ENCODE data around the gene LGALS13. TPM values are rescaled to one million over a fixed set of nuclear protein-coding genes. Genes with fewer than 3 reads are reported as not detected.
"Not testable (repeated sequence)": the region's sequence is repeated elsewhere in the genome, so short reads cannot be mapped to it uniquely, and the experiment has no call there.

The LGALS13 gene
- total RNA-seq, 1 experiment from 2014 or later, result not detected

GRCh38 chr19:39596911-39597310 lies 5.4 kb upstream of the LGALS13 start:
- Histone ChIP-seq H3K27me3 (peaks cover 7% of the 10 kb centered on the region; the same call in 1 of the 2 replicates), H3K4me3 (no peak overlapping the region), H3K36me3 (no peaks in the 10 kb centered on the region), H3K9me3 (no peaks in the 10 kb centered on the region)
- DNase-seq, result no peak

- Histone ChIP-seq H3K4me3 (no peak overlapping the region), H3K27me3 (peaks cover 7% of the 10 kb centered on the region; the same call in 1 of the 2 replicates), H3K36me3 (no peaks in the 10 kb centered on the region), H3K9me3 (no peaks in the 10 kb centered on the region)
- DNase-seq, result peak; percentile 19
These were observed 3.2 kb upstream of the LGALS13 start for GRCh38 chr19:39599116-39599515.

GRCh38 chr19:39603825-39604224 lies 1.5 kb downstream of the LGALS13 start:
- no peaks in the 10 kb centered on the region for H3K9me3 ChIP-seq
- peaks cover 19% of the 10 kb centered on the region for H3K27me3 ChIP-seq
- H3K36me3 ChIP-seq, result no peaks in the 10 kb centered on the region
- no peak overlapping the region for H3K4me3 ChIP-seq
- no peak for DNase-seq

DNA sequence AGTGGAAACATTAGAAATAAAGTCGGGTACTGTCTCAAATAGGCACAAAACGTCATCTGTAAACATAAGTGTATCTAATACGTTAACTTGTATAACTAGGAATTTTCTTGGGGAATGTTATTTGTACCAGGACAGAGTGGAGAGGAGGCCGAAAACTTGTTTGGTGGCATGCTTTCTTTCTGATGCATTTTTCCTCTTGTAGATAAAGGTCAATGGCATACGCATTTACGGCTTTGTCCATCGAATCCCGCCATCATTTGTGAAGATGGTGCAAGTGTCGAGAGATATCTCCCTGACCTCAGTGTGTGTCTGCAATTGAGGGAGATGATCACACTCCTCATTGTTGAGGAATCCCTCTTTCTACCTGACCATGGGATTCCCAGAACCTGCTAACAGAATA lies 4.7 kb downstream of the LGALS13 start:
- Histone ChIP-seq H3K36me3 (no peaks in the 10 kb centered on the region), H3K9me3 (no peaks in the 10 kb centered on the region), H3K27me3 (peaks cover 19% of the 10 kb centered on the region), H3K4me3 (no peak overlapping the region)
- DNase-seq, result no peak

GRCh38 chr19:39607561-39607960 lies 5.2 kb downstream of the LGALS13 start:
- no peak for DNase-seq
- no peak overlapping the region for H3K4me3 ChIP-seq
- no peaks in the 10 kb centered on the region for H3K36me3 ChIP-seq
- no peaks in the 10 kb centered on the region for H3K9me3 ChIP-seq
- peaks cover 19% of the 10 kb centered on the region for H3K27me3 ChIP-seq

GRCh38 chr19:39613597-39613996 lies 11.3 kb downstream of the LGALS13 start:
- no peak for DNase-seq
- 0 out of 2 replicates have a peak, but pooled peaks cover 5% of the 10 kb centered on the region for H3K27me3 ChIP-seq
- no peaks in the 10 kb centered on the region for H3K9me3 ChIP-seq
- no peaks in the 10 kb centered on the region for H3K36me3 ChIP-seq
- H3K4me3 ChIP-seq, result no peak overlapping the region

DNA sequence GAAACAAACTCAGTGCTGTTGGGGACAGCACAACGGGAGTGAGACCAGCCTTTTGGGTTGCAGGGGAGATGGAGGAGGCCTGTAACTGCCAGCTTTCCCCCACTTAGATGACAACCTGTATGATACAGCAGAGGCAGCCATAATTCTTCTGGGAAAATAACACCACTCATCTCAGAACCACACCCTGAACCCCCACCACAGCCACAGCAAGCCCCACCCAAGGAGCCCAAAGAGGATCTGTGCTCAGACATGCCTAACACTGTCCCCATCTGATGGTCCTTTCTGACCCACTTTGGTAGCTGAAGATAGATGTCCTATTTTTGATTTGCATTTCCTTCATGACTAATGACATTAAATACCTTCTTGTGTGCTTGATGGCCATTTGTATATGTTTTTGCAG lies 15.4 kb downstream of the LGALS13 start:
- H3K36me3 ChIP-seq, result no peaks in the 10 kb centered on the region
- DNase-seq, result no peak
- peaks cover 12% of the 10 kb centered on the region; the same call in 1 of the 2 replicates for H3K27me3 ChIP-seq

DNA sequence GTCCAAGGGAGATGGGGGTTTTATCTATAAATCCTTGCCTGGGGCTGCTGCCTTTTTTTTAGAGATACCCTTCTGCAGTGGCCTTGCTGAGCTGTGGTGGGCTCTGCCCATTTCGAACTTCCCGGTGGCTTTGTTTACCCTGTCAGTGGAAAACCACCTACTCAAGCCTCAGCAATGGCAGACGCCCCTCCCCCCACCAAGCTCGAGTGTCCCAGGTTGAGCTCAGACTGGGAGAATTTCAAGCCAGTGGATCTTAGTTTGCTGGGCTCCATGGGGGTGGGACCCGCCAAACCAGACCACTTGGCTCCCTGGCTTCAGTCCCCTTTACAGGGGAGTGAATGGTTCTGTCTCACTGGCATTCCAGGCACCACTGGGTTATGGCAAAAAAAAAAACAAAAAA lies 21.6 kb downstream of the LGALS13 start:
- peaks cover 22% of the 10 kb centered on the region for H3K27me3 ChIP-seq
- no peak for DNase-seq
- H3K9me3 ChIP-seq, result no peaks in the 10 kb centered on the region
- H3K36me3 ChIP-seq, result no peaks in the 10 kb centered on the region
- no peak overlapping the region for H3K4me3 ChIP-seq

More for the DNA sequence above, 15.4 kb downstream of the LGALS13 start:
- H3K4me3 ChIP-seq, result no peak overlapping the region
- H3K9me3 ChIP-seq, result no peaks in the 10 kb centered on the region

GRCh38 chr19:39627631-39628030 lies 25.3 kb downstream of the LGALS13 start:
- not testable (repeated sequence) for DNase-seq, H3K9me3 ChIP-seq

GRCh38 chr19:39631178-39631577 lies 28.9 kb downstream of the LGALS13 start:
- H3K36me3 ChIP-seq, result no peaks in the 10 kb centered on the region
- no peaks in the 10 kb centered on the region for H3K9me3 ChIP-seq
- peaks cover 30% of the 10 kb centered on the region for H3K27me3 ChIP-seq
- no peak for DNase-seq
- H3K4me3 ChIP-seq, result no peak overlapping the region

More at GRCh38 chr19:39627631-39628030, 25.3 kb downstream of the LGALS13 start:
- not testable (repeated sequence) for H3K4me3 ChIP-seq, H3K36me3 ChIP-seq
- H3K27me3 ChIP-seq, result peaks cover 26% of the 10 kb centered on the region

DNA sequence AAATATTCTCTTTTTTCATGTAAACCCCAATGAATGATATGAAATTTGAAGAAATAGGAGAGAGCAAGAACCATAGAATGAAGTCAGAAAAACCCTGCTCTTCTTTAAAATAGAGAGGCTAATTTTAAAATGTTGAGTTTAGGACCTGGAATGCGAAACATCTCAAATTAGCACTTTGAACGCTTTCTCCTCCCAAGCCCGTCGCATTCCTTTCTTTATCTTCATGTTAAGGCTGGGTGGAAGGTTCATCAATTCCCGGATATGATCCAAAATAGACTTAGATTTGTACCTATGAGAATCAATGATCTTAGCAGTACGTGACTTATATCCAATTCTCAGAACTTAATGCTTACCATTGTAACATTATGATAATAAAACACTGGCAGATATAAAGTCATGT lies 29.3 kb downstream of the LGALS13 start:
- no peaks in the 10 kb centered on the region for H3K9me3 ChIP-seq
- H3K27me3 ChIP-seq, result peaks cover 28% of the 10 kb centered on the region
- DNase-seq, result no peak
- H3K4me3 ChIP-seq, result no peak overlapping the region
- H3K36me3 ChIP-seq, result no peaks in the 10 kb centered on the region

GRCh38 chr19:39637891-39638290 lies 35.6 kb downstream of the LGALS13 start:
- peaks cover 14% of the 10 kb centered on the region for H3K27me3 ChIP-seq
- H3K9me3 ChIP-seq, result no peaks in the 10 kb centered on the region
- H3K4me3 ChIP-seq, result no peak overlapping the region
- DNase-seq, result no peak
- no peaks in the 10 kb centered on the region for H3K36me3 ChIP-seq

GRCh38 chr19:39641773-39642172 lies 39.4 kb downstream of the LGALS13 start:
- H3K36me3 ChIP-seq, result no peaks in the 10 kb centered on the region
- DNase-seq, result no peak
- no peak overlapping the region for H3K4me3 ChIP-seq
- H3K9me3 ChIP-seq, result no peaks in the 10 kb centered on the region
- H3K27me3 ChIP-seq, result peaks cover 5% of the 10 kb centered on the region

GRCh38 chr19:39643591-39643990 lies 41.3 kb downstream of the LGALS13 start:
- H3K9me3 ChIP-seq, result no peaks in the 10 kb centered on the region
- no peak for DNase-seq
- H3K27me3 ChIP-seq, result peaks cover 5% of the 10 kb centered on the region
- no peak overlapping the region for H3K4me3 ChIP-seq
- H3K36me3 ChIP-seq, result no peaks in the 10 kb centered on the region

DNA sequence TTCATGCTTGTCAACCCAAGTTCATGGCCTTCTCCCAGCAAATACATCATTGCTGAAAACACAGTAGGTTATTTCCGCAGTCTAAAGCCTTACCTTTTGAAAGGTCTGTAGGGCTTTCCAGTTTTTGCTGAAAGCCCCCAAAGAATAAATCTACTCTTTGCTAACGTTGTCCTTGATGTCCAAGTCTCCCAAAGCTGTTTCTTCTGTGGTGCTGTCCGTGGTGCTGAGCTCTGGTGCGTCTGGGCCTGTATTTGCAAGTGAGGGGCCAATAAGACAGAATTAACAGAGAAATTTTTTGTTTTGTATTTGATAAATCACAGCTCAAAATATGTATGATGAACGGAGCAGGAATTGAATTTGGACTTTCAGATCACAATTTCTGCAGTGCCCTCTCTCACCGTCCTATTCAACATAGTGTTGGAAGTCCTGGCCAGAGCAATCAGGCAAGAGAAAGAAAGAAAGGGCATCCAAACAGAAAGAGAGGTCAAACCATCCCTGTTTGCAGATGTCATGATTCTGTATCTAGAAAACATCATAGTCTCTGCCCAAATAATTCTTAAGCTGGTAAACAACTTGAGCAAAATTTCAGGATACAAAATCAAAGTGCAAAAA lies 43.6 kb downstream of the LGALS13 start:
- H3K4me3 ChIP-seq, result no peak overlapping the region
- no peaks in the 10 kb centered on the region; the same call in 1 of the 2 replicates for H3K9me3 ChIP-seq
- DNase-seq, result no peak
- H3K36me3 ChIP-seq, result no peaks in the 10 kb centered on the region
- H3K27me3 ChIP-seq, result peaks cover 10% of the 10 kb centered on the region

- H3K4me3 ChIP-seq, result no peak overlapping the region
- H3K9me3 ChIP-seq, result no peaks in the 10 kb centered on the region; the same call in 1 of the 2 replicates
- peaks cover 8% of the 10 kb centered on the region; the same call in 1 of the 2 replicates for H3K27me3 ChIP-seq
- DNase-seq, result no peak
- H3K36me3 ChIP-seq, result no peaks in the 10 kb centered on the region
These were observed 45.6 kb downstream of the LGALS13 start for GRCh38 chr19:39647918-39648317.

GRCh38 chr19:39655613-39656012 lies 53.3 kb downstream of the LGALS13 start, which contains the start of gene LGALS16:
Gene LGALS16 (plus strand): TSS chr19:39655913. CDS start chr19:39655962, 49 bp downstream.
- DNase-seq, result no peak
- no peaks in the 10 kb centered on the region for H3K9me3 ChIP-seq
- no peaks in the 10 kb centered on the region for H3K36me3 ChIP-seq
- no peak within 1 kb of the TSS for H3K4me3 ChIP-seq
- H3K27me3 ChIP-seq, result peaks cover 13% of the 10 kb centered on the region; the same call in 1 of the 2 replicates
